ENCODE measurements around the gene TUT7.

Gene TUT7

GRCh38 chr9:86248746-86249145 is 105.5 kb downstream of the TUT7 start:
- no peak for DNase-seq

GRCh38 chr9:86246752-86247161 is 107.5 kb downstream of the TUT7 start:
- DNase-seq: no peak

- no peak for DNase-seq
Measured at GRCh38 chr9:86242071-86242470, 112.1 kb downstream of the TUT7 start.

- no peak for DNase-seq
Measured at GRCh38 chr9:86241216-86241615, 113.0 kb downstream of the TUT7 start.

- DNase-seq: no peak
Measured at GRCh38 chr9:86238861-86239770, 115.1 kb downstream of the TUT7 start.
